HepG2 (cell line): ENCODE results near the gene CERS6.

ENCODE experiments used
- ARNT ChIP-seq: fragments of 450-650 bp; IDR thresholded peaks from 2 replicates; pipeline ENCODE4 v1.6.1; 2017
- MXI1 ChIP-seq: IDR thresholded peaks from 3 replicates; pipeline ENCODE4 v1.6.1; 2012; ENCODE audit warnings: low read depth, low read length, inconsistent platforms, borderline replicate concordance
- RERE ChIP-seq: IDR thresholded peaks from 2 replicates; pipeline ENCODE4 v1.6.1; 2016; ENCODE audit warnings: low read depth, missing genetic modification reagents, missing compliant biosample characterization
- SMYD3 ChIP-seq: sonication (generic); formaldehyde crosslinking; IDR thresholded peaks from 2 replicates; pipeline ENCODE4 v1.8.1; 2023; ENCODE audit warnings: mild to moderate bottlenecking, missing genetic modification reagents
- SRF ChIP-seq: IDR thresholded peaks from 2 replicates; pipeline ENCODE4 v1.6.1; 2011; ENCODE audit warnings: mild to moderate bottlenecking, low read depth, low read length, moderate library complexity
- ZNF24 ChIP-seq: fragments of 450-650 bp; IDR thresholded peaks from 2 replicates; pipeline ENCODE4 v1.6.1; 2017; ENCODE audit warnings: antibody characterized with exemption, mild to moderate bottlenecking
- ZNF501 ChIP-seq: sonication (generic); formaldehyde crosslinking; IDR thresholded peaks from 2 replicates; pipeline ENCODE4 v1.5.1; 2020; ENCODE audit warnings: mild to moderate bottlenecking, moderate library complexity, missing genetic modification reagents

GRCh38 chr2:168428431-168428830, 27.6 kb upstream of the CERS6 start:
- TF ChIP-seq MXI1 (no peak), SMYD3 (CRISPR knock-in tag) (no peak), ZNF24 (no peak), SRF (no peak), ZNF501 (CRISPR knock-in tag) (no peak), RERE (CRISPR knock-in tag) (no peak), ARNT (no peak)
